SU-DHL-6 (cell line): ENCODE results near the gene HOXB3.

Experiments
- H2AFZ ChIP-seq: fragments of 200-600 bp; sonication (generic); 2 replicates; pipeline ENCODE4 v1.6.1; 2014; ENCODE audit warnings: low read depth, mild to moderate bottlenecking, moderate library complexity, mixed read lengths, antibody characterized with exemption, low read length; ENCODE audit not compliant: severe bottlenecking
- H3F3A ChIP-seq: fragments of 200-600 bp; shearing (Covaris generic); 2 replicates; pipeline ENCODE4 v1.6.0; 2016; ENCODE audit warnings: antibody characterized with exemption, mild to moderate bottlenecking; ENCODE audit not compliant: insufficient read depth
- H3K27ac ChIP-seq: fragments of 200-600 bp; sonication (generic); 2 replicates; pipeline ENCODE4 v1.5.1; 2016; ENCODE audit warnings: low read depth, mild to moderate bottlenecking, low read length, moderate library complexity, mixed read lengths
- H3K27me3 ChIP-seq: fragments of 200-600 bp; sonication (generic), shearing (Covaris generic); 2 replicates; pipeline ENCODE4 v1.6.0; 2014; ENCODE audit warnings: mild to moderate bottlenecking, low read length
- H3K36me3 ChIP-seq: fragments of 200-600 bp; sonication (generic); 2 replicates; pipeline ENCODE4 v1.6.1; 2014; ENCODE audit warnings: mild to moderate bottlenecking, low read length, mixed read lengths
- H3K4me2 ChIP-seq: fragments of 300-600, 200-600 bp; shearing (Covaris generic), sonication (generic); 2 replicates; pipeline ENCODE4 v1.6.0; 2014; ENCODE audit warnings: low read length, low read depth, mild to moderate bottlenecking; ENCODE audit not compliant: poor library complexity, severe bottlenecking
- H3K4me3 ChIP-seq: fragments of 200-600 bp; sonication (generic); 2 replicates; pipeline ENCODE4 v1.5.1; 2014; ENCODE audit warnings: antibody characterized with exemption, low read length, mild to moderate bottlenecking, mixed read lengths; ENCODE audit not compliant: insufficient read depth, poor library complexity, severe bottlenecking
- H3K79me2 ChIP-seq: fragments of 200-600 bp; sonication (generic); 2 replicates; pipeline ENCODE4 v1.6.1; 2014; ENCODE audit warnings: mild to moderate bottlenecking, low read length, moderate library complexity; ENCODE audit not compliant: insufficient read depth
- H3K9ac ChIP-seq: fragments of 200-600 bp; sonication (generic); 2 replicates; pipeline ENCODE4 v1.7.0; 2014; ENCODE audit warnings: mild to moderate bottlenecking, low read length
- H3K9me2 ChIP-seq: fragments of 200-600 bp; sonication (generic); replicated peaks from 2 replicates; pipeline ENCODE4 v1.6.1; 2014; ENCODE audit warnings: low read length; ENCODE audit not compliant: insufficient read depth
- H3K9me3 ChIP-seq: fragments of 200-600 bp; sonication (generic); 2 replicates; pipeline ENCODE4 v1.6.1; 2014; ENCODE audit warnings: low read length, mixed read lengths; ENCODE audit not compliant: insufficient read depth
- H4K20me1 ChIP-seq: fragments of 200-600 bp; sonication (generic); 2 replicates; pipeline ENCODE4 v1.6.1; 2014; ENCODE audit warnings: low read depth, mild to moderate bottlenecking, antibody characterized with exemption, low read length, moderate library complexity, mixed read lengths
- CTCF ChIP-seq: fragments of 200-600 bp; sonication (generic); IDR thresholded peaks from one replicate; pipeline ENCODE4 v1.5.1; 2017; ENCODE audit warnings: antibody characterized with exemption, mild to moderate bottlenecking, low read length, moderate library complexity; ENCODE audit not compliant: insufficient read depth, poor library complexity, severe bottlenecking
- EZH2phosphoT487 ChIP-seq: fragments of 200-600 bp; sonication (generic), shearing (Covaris generic); conservative IDR thresholded peaks from 2 replicates; pipeline ENCODE4 v1.6.1; 2018; ENCODE audit warnings: mild to moderate bottlenecking, antibody characterized with exemption, low read length, moderate library complexity, mixed read lengths

Gene HOXB3

GRCh38 chr17:48556576-48557401 lies 33.3 kb downstream of the HOXB3 start:
- Histone ChIP-seq H3K9me3 (no peaks in the 10 kb centered on the region), H3K36me3 (no peaks in the 10 kb centered on the region), H3K4me2 (no peak overlapping the region), H2AFZ (no peak overlapping the region), H3K27me3 (no peaks in the 10 kb centered on the region), H3K9ac (no peak overlapping the region), H3K27ac (no peak overlapping the region), H3K79me2 (no peaks in the 10 kb centered on the region), H3F3A (no peaks in the 10 kb centered on the region), H3K9me2 (no peaks in the 10 kb centered on the region), H3K4me3 (no peak overlapping the region), H4K20me1 (no peaks in the 10 kb centered on the region)
- no peak for TF ChIP-seq EZH2phosphoT487
- no peak for TF ChIP-seq CTCF

- H3K79me2 ChIP-seq: no peaks in the 10 kb centered on the region
- no peaks in the 10 kb centered on the region for H3K9me2 ChIP-seq
- no peak overlapping the region for H3K9ac ChIP-seq
- H3K36me3 ChIP-seq: no peaks in the 10 kb centered on the region
- H3F3A ChIP-seq: no peaks in the 10 kb centered on the region
- no peaks in the 10 kb centered on the region for H3K27me3 ChIP-seq
- TF ChIP-seq EZH2phosphoT487 (no peak), CTCF (no peak)
- H3K4me2 ChIP-seq: no peak overlapping the region
- no peak overlapping the region for H2AFZ ChIP-seq
- no peak overlapping the region for H3K27ac ChIP-seq
- H3K9me3 ChIP-seq: no peaks in the 10 kb centered on the region
- H3K4me3 ChIP-seq: no peak overlapping the region
- H4K20me1 ChIP-seq: no peaks in the 10 kb centered on the region
Observed at GRCh38 chr17:48556229-48556575, 33.8 kb downstream of the HOXB3 start.

GRCh38 chr17:48555258-48556228 lies 34.5 kb downstream of the HOXB3 start:
- H2AFZ ChIP-seq: no peak overlapping the region
- no peaks in the 10 kb centered on the region for H3F3A ChIP-seq

More at GRCh38 chr17:48555258-48556228, 34.5 kb downstream of the HOXB3 start:
- H3K9me3 ChIP-seq: no peaks in the 10 kb centered on the region
- no peaks in the 10 kb centered on the region for H3K9me2 ChIP-seq
- H3K27ac ChIP-seq: no peak overlapping the region
- no peaks in the 10 kb centered on the region for H3K36me3 ChIP-seq
- no peak overlapping the region for H3K4me3 ChIP-seq
- H3K9ac ChIP-seq: no peak overlapping the region
- no peak for TF ChIP-seq EZH2phosphoT487
- TF ChIP-seq CTCF: no peak
- H3K79me2 ChIP-seq: no peaks in the 10 kb centered on the region
- H3K27me3 ChIP-seq: no peaks in the 10 kb centered on the region
- H3K4me2 ChIP-seq: no peak overlapping the region
- no peaks in the 10 kb centered on the region for H4K20me1 ChIP-seq
